DMS79 (cell line): Measurements from ENCODE around the gene HERC5.
"Not testable (repeated sequence)": the region's sequence is repeated elsewhere in the genome, so short reads cannot be mapped to it uniquely, and the experiment has no call there.

Experiments
- DNase-seq: peaks from one replicate; lab custom pipeline; 2025; lab: John Stamatoyannopoulos, UW

Gene HERC5

GRCh38 chr4:88448211-88448765 lies 8.6 kb upstream of the HERC5 start:
- DNase-seq: not testable (repeated sequence)

DNA sequence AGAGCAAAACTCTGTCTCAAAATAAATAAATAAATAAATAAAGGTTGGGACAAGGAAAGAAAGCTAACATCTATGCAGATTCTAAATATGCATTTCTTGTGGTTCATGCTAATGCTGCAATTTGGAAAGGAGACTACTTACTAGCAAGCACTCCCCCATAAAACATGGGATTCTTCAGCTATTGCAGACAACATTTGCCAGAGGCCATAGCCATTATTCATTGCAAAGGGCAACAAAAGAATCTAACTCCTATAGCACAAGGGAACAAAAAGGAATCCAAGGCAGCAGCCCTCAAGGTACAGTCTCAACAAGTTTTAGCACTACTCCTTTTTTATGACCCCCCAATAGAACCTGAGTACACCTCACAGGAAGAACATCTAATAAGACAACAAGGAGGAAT lies 8.0 kb upstream of the HERC5 start:
- no peak for DNase-seq

GRCh38 chr4:88449290-88449689 lies 7.6 kb upstream of the HERC5 start:
- DNase-seq: no peak

GRCh38 chr4:88451205-88451604 lies 5.7 kb upstream of the HERC5 start:
- no peak for DNase-seq

GRCh38 chr4:88452912-88453311 lies 4.0 kb upstream of the HERC5 start:
- DNase-seq: no peak

GRCh38 chr4:88457307-88458103 lies 586 bp downstream of the HERC5 start:
- no peak for DNase-seq

DNA sequence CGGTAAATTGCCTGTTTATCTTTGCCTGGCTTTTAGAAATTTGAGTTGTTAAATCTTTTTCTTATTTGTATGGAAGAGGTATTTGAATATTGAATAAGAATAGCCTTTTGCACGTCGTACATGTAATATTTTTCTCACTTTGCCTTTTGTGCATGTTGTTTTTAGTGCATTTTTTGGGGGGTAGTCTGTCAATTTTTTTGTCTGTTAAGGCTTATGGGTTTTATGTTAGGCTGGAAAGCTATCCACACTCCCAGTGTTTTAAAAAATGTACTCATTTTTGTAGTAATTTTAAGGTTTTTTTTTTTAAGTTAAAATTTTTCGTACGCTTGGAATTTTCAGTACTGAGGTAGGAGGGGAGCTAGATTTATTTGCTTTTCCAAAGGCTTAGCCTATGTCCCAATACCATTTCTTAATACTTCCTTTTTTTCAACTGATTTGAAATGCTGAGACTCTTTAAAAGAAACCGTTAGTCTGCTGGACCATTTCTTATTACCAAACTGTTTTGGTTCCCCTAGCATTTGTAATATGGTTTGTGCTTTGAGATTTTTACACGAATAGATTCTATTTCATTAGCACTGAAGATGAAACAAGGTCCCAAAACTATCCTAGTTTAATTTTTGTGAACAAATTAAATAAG lies 1.3 kb downstream of the HERC5 start:
- DNase-seq: no peak

DNA sequence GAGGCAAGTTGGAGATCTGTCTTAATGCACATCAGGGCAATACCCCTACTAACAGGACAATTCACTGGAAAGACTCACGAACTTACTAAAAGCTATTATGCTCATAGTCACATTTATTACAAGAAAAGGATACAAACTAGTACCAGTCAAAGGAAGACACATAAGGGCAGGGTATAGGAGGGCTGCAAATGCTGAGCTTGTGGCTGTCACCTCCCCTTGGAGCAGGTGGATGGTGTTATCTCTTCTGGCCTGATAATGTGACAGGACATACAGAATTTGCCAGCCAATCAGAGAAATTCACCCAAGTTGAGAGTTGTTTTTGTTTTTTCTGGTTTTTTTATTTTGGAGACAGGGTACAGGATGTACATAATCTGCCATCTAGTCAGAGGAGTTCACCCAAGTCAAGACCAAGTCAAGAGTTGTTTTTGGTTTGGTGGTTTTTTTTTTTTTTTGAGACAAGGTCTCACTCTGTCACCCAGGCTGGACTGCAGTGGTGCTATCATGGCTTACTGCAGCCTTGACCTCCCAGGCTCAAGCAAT lies 8.8 kb downstream of the HERC5 start:
- no peak for DNase-seq

GRCh38 chr4:88467392-88467791 lies 10.5 kb downstream of the HERC5 start:
- no peak for DNase-seq

DNA sequence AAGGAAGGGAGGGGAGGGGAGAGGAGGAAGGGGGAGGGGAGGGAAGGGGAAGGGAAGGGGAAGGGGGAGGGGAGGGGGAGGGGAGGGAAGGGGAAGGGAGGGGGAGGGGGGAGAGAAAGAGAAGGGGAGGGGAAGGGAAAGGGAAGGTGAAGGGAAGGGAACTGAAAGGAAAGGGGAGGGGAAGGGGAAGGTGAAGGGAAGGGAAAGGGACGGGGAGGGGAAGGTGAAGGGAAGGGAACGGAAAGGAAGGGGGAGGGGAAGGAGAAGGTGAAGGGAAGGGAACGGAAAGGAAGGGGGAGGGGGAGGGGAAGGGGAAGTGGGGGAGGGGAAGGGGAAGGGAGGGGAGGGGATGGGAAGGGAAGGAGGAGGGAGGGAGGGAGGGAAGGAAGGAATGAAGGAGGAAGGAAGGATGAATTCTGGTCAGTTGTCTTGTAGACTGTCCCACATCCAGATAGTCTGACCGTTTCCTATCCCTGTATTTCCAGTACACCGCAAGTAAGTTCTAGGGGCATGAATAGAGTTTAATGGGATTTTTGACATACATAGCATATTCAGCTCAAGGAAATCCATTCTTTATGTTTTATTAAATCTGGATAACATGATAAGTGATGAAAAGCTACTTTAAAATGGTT lies 20.4 kb downstream of the HERC5 start:
- no peak for DNase-seq

DNA sequence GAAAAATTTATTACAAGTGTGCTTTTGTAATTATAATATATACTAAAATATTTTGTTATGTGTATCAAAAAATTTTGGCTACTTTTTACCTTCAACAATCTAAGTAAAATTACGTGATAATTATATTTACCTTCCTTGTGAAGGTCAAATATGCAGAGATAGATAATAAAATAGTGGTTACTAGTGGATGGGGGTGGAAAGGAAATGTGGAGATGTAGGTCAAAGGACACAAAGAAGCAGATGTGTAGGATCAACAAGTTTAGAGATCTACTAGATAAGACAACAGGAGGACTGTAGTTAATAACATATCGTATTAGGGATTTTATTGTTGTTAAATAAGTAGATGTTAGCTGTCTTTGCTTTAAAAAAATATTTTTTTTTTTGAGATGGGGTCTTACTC lies 21.3 kb downstream of the HERC5 start:
- no peak for DNase-seq

DNA sequence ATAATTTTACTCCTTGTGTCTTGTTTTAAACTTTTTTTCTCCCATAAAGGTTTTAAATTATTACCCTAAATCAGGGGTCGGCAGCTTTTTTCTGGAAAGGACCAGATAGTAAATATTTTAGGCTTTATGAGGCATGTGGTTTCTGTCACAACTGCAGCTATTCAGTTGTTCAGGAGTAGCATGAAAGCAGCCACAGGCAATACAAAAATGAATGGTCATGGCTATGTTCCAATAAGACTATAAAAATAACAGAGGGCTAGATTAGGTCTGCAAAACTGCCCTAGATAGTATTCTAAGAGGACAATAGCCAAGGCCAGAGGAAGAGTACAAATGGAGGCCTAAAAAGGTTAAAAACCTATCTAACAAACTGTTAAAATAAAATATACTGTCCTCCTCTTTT lies 24.6 kb downstream of the HERC5 start:
- DNase-seq: no peak

- no peak for DNase-seq
Observed at GRCh38 chr4:88489100-88489761, 32.3 kb downstream of the HERC5 start.

DNA sequence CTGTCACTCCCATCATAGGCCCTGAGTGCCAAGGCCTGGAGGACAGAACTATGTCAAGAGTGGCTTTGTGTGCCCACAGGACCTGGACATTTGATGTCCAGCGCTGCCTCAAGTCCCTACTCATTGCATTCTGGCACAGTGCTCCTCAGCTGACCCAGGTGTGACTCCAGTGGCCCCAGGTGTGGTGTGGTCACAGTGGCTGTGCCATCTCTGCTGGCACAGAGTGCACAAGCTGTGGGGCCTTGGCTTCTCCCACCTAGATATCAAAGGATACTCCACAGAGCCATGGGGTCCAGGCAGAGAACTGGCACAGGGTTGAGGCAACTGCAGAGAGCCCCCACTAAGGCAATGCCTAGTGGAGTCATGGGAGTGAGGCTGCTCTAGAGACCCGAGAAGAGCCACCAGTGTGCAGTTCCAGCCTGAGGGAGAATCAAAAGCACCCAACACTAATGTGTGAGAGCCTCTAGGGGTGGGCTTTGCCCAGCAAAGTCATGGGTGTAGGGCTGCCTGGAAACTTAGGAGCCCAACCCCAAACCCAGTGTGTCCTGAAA lies 41.0 kb downstream of the HERC5 start:
- DNase-seq: no peak

DNA sequence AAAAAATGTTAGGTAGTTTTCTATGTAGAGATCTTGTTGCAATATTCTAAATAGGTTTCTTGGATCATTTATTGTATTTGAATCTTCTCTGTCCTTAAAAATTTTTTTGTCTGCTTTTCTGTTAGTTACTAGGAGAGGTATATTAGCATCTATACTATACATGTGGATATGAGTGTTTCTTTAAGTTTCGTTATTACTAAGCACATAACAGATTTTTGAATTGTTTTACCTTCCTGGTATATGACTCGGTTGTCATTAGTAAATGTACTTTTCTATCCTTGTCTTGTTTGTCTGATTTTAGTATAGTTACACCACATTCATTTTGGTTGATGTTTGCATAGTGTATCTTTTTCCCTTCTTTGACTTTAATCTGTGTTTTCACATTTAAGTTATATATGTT lies 46.4 kb downstream of the HERC5 start:
- no peak for DNase-seq

- no peak for DNase-seq
Observed at GRCh38 chr4:88511236-88511635, 54.3 kb downstream of the HERC5 start.

DNA sequence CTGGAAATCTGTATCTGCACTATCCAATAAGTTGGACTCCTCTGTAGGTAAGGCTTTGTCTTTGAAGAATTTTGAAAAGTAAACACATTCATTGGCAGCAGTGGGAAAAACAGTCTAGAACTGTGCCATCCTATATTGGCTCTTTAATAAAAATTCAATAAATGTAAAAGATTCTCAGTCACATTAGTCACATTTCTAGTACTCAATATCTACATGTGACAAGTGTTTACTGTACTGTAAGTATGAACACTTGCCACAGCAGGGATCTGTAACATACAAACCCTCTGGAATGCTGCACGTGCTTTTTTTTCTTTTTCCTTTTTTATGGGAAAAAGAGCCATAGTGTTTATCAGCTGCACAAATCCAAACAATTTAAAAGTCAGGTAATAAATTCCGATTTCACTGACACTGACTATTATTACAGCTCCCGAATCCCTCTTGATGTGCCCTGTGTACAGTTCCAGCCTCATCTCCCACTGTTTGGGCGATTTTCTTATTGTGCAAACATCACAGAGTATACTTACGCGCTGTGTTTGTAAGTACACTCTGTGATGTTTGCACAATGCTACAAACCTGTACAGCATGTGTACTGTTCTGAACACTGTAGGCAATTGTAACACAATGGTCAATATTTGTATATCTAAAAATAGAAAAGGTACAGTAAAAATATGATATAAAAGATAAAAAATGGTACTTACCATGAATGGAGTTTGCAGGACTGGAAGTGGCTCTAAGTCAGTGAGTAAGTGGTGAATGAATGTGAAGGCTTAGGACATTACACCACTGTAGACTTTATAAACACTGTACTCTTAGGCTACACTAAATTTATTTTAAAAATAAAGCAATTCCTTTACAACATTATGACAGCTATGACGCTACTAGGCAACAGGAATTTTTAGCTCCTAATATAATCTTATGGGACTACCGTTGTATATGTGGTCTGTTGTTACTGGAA lies 57.9 kb downstream of the HERC5 start:
- no peak for DNase-seq

DNA sequence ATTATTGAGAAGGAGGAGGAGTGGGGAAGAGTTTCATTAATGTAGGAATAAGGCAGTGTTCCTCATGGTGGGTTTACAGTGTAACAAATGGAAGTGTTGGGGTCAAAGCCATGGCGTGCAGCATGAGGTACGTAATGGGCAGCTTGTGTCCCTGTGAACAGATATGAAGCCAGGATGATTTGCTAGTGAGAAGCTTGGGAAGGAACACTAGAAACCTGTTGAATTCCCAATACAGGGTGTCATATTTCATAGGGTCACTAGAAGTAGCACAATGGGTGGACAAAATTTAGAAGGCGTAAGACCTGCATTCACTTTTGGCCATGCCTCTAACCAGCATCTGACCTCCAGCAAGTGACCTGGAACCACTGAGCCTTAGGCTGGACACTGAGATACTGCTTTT lies 59.8 kb downstream of the HERC5 start:
- no peak for DNase-seq

GRCh38 chr4:88517825-88518224 lies 60.9 kb downstream of the HERC5 start:
- no peak for DNase-seq

DNA sequence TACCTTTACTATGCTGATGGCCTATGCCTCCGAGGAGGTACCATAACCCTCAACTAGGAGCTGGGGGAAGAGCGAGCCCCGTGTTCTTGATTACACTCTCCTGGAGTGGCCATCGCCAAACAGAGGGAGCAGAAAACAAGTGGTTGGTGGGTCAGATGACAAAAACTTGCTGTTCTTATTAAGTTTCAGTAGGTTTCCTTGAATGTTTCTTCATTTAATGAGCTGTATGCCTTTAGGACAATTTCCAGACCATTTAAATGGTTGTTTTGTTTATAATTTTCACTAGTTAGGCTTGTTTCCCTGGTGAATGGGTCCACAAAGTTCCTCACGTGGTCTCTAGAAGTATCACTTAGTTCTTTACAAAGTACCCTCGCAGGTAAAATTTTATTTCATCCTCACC lies 62.0 kb downstream of the HERC5 start:
- no peak for DNase-seq
